Activated naive CD4-positive, alpha-beta T cell (primary cell): ENCODE results near the gene TXLNB.

Source experiments
- DNase-seq, 4 experiments: peaks; one replicate each; lab custom pipeline; 2025; lab: John Stamatoyannopoulos, UW

The TXLNB gene

DNA sequence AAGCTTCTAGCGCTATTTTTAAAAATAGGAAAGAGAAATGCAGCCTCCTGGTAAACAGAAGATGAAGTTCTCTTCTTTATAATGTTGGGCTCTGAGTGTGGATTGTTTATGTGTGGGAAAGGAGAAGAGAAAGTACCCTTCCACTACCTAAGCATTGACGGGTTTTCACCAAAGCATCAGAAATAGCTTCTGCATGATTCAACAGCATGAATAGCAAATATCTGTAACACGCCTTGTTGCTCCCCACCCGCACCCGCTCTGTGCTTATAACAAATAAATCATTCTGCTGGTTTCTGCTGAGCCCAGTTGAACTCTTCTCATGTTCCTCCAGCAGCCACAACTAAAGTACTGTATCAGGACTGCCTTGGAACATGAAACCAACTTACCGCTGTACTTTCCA, 20.7 kb downstream of the TXLNB start:
- DNase-seq, result no peak

DNA sequence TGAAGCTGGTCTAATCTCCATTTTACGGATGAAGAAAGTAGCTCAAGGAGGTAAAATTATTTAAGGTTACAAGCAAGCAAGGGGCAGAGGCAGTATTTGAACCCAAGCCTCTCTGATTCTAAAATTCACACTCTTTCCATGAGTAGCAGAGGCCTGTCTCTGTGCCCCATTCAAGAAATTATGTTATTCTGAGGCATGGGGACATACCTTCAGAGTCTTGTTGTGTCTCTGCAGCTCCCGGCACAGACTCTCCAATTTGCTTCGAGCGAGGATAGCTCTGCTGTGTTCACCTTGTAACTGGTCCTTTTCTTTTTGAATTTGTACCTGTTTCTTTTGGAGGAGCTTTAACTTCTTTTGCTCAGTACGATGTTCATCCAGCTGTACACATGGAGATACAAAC, 21.5 kb downstream of the TXLNB start:
- DNase-seq, result no peak

DNA sequence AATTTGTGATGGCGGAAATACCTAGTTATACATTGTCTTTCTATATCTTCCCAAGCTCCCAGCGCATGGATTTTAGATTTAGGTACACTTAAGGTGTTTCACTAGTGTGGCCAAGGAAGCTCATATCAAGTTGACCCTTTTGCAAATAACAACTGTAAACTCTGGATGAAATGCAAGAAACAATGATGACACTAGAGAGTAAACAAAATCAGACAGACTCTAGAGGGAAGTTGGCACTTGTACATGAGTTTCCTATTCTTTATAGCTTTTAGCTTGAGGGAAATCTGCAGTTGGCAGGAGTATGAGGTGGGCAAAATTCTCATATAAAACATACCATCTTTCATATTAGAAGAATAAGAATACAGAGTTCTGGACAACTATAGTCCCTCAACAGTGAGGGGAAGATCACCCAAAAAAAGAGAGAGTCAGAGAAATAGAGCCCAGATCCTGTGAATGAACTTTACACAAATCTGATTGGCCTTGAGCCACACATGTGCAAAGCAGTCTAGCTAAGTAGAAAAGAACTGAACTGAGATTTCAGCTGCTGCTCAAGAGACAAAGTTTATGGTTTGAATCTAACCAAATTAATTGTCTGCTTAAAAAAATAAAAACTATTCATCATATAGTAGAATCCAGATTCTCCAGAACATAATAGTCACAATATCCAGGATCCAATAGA, 26.1 kb downstream of the TXLNB start:
- no peak for DNase-seq

DNA sequence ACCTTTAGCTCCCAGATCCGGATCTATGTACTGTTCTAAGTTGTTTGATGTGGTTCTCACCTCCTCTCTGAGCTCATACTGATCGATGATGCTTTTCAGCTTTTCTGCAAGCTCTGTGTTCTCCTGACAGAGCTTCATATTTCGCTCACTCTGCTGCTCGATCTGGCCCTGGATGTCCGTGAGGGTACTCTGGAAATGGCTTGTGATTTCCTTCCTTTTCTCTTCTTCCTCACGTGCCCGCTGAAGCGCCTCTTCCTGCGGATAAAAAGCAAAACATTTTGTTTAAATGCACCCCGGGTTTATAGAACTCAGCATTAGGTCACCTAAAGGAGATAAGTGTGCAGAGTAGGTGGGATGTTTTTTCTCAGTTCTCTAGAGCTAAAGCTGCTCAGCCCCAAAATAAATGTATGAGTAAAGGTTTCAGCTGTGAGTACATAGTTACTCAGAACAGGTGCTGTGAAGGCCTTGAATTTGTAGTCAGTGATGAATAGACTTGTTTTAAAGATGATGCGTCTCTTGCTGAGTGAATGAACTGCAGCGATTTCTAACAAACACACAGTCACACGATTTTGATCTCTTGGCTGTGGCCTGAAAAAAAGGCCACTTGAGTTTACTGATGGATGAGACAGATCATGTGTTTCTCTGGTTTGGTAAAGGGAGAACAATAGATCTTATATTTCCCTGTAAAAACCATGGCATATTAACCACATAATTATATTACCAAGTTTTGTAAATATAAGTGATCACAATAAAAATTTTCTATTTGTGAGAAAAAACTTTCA, 29.1 kb downstream of the TXLNB start:
- peak in 1 of 4 experiments; percentile 2 for DNase-seq

DNA sequence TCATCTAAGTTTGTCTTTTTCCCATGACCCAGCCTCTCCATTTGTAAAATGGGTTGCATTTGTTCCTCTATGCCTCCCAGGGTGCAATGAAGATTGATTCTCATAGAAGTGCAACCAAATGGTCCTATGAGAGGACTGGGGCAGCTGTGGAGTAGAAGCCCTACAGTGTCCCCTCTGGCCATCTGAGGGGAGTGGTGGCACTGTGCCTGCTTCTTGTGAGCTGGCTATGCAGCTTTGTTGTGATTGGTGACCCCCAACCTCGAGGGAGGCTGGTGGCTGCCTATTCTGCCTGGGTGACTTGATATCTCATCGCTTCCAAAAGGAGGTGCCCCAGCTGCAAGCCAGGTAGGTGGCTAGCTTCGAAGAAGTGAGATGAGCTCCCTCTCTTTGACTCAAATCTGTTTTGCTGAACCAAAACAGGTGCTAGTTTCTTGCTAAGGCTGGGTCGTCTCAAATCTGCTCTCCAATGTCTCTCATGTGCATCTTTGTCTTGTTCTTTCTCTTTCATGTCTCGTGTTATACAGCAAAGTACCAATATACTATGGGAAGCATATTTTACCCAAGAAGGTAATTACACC, 33.9 kb downstream of the TXLNB start:
- DNase-seq, result no peak

DNA sequence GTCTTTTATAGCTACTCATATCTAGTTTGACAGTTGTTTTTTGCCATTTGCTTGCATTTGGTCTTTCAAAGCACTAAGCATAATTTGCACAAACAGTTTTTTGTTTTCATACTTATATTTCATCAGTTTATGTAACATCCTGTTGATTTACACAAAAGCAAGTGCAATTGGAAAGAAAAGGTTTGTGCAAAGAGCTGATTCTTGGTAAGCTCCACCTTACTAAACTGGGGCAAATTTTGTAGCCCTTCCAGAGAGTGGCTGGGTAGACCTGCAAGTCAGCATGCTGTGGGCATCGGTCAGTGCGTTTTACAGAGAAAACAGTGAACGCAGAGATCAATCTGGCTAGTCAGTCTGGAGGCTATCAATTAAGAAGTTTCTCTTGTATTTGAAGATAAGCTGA, 34.5 kb downstream of the TXLNB start:
- no peak for DNase-seq

DNA sequence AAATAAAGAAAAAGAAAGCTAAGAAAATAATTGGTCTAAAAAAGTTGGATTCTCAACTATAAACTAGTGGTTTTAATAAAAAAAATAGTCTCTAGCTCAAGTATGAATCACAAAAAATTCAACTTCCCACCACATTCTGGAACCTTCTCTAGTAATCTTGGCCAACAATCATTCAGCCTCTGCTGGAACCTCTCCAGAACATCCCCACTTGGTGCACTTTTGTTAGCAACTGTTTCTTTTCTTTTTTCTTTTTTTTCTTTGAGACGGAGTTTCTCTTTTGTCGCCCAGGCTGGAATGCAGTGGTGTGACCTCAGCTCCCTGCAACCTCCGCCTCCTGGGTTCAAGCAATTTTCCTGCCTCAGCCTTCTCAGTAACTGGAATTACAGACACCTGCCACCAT, 35.7 kb downstream of the TXLNB start:
- no peak for DNase-seq

DNA sequence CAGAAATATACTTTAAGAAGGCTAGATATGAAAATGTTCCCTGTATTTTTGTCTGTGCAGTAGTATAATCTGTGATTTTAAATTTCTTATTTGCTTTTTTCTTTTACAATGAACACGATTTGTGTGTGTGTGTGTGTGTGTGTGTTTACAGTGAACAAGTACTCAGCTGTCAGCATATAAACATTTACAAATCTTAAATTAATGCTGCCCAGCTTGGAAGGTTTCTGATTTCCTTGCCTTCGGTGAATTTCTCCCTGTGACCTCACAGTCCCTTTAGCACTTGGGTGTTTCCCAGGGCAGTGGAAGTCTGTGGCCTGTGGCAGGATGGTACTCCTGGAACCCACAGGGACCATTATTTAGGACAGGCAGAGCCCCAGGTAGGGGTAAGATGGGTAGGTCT, 37.6 kb downstream of the TXLNB start:
- no peak for DNase-seq

DNA sequence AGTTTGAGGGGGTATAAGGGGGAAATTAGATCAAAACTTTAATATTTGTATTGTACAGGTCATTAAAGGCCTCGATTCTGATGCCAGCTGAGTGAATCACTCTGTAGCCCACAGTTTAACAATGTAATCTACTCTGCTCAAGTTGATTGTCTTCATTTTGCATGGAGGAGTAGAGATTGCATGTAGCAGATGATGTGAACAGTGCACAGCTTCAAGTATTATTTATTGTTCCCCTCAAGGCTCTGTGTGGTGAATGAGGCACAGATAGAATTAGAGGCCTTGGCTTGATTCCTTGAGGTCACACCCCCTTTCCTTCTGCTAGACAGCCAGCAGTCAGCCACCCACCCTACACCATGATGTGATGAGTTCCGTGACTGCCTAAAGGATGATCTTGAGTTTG, 38.1 kb downstream of the TXLNB start:
- no peak for DNase-seq

DNA sequence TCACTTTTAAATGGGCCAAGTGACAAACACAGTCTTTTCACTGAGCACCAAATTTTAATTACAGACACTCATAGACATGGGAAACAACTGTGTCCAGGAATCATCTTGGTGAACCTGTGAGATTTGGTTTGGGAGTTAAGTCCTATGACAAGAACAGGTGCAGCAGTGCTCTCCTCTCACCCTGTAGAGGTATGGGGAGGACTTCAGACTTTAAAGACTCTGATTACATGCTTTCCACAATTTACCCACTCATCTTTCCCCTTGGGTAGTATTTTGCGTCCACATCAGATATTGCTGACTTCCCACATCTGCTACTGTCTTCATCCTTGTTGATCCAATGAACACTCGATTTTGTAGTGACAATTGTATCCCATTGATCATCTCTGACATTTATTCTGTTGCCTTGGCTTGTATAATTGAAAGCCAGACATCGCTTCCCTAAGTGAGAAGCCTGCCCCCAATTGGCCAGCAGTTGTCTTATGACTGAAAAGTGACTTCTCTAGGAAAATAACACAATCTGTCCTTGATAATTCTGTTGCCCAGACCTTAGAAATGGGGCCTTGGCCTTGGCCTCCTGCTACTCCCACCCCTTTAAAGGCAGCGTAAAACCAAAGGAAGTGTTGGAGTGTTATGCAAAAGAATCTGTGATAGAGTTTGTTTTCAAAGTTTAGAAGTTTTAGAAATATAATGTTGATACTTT, 40.0 kb downstream of the TXLNB start:
- DNase-seq, result no peak

DNA sequence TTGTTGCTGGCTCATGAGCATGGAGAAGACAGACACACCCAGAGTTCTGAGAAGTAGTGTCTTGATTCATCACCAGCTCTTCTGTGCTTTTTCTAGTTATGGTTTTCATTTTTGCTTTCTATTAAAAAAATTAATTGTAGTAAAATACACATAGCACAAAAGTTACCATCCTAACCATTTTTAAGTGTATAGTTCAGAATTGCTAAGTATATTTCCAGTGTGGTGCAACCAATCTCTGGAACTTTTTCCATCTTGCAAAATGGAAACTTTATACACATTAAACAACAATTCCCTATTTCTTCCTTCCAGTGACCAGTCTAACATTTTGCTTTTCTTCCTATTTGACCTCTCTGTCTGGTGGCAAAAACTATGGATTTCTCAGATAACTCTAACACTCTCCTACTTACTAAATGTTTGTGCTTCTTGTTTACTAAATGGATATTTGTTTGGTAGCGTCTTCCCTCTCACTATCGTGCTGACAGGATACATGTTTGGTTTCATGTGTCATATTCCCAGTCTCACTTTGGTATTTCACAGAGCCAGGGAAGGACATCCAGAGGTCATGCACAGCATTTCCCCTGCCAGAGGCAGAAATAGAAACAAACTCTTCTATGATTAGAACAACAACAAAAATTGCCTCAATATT, 40.6 kb downstream of the TXLNB start:
- DNase-seq, result no peak

DNA sequence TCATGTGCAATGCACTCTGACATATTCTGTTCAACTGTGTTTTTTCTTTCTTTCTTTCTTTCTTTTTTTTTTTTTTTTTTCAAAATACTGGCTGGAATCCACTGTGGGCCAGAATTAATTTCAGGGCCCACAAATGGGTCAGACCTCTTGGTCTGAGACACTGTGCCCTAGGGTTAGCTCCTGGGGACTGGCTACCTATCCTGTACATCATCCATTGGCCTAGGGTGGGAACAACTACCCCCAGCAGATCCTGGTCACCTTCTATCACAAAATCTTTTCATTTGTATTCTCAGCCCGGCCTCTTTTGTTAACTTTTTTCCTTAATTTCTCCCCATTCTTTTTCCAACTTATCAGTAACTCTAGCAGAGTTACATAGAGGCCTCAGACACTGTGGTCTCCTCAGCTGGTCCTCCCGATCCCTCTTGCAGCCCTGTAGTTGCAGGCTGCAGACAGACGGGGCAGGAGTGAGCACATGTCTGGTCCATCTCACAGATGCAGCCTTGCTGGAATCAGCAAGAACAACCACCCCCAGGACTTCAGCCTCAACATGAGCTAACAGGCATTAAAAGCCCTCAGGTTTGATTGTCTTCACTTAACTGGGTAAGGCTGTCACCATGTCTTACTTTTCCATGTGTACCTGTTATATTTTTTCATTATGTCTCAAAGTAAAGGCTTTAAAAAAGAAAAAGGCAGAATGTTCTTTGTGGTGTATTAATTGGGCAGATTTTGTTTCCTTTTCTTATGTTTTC, 41.3 kb downstream of the TXLNB start:
- DNase-seq, result peak in 1 of 4 experiments; percentile 7

DNA sequence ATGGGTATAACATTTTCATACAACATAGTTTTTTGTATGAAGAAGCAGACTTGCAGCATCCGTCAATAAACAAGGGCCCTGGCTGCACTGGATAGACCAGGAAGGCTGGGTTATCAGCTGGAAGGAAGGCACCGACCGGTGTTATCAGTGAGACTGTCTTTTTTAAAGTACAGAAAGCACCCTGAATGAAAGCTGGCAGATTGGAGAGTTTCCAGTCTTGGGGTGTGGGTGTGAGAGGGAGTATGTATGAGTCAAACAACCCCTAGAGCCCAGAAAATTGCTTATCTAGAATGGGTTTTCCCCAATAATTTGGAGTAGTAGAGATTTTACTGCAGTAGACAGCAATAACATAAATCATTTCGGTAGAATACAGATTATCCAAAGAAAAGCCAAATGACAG, 42.4 kb downstream of the TXLNB start:
- DNase-seq, result no peak

DNA sequence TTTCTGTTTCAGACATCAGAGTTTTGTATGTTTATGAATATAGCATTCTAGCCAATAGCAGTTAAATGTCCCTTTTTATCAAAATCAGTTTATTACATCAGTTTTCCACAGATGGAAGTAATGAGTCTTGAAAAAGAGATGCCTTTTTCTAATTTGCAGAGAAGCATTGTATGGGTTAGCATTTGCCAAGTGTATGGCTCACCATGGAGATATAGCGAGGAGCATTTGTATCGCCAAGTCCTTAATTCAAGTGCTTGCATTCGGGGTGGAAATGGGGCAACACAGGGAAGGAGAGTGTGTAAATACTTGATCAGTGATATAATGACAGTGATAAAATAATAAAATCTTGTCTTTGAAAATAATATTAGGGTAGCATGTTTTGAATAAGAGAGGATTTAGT, 42.9 kb downstream of the TXLNB start:
- no peak for DNase-seq

DNA sequence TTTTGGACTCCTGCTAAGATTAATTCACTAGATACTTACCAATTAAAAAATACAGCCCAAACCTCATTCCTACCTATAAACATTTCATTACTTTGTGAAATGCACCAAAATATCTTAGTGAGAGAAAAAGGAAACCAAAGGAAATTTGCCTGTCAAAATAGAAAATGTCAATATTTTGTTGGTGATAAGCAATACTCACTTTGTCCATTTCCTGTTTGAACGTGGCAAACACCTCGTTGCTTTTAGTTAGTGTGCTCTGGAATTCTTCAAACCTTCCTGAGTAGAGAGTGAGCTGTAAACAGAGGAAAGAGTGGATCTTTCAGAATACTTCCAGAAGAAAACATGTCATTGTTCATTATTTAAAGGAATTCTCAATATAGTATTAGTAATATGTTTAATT, 44.2 kb downstream of the TXLNB start:
- no peak for DNase-seq

DNA sequence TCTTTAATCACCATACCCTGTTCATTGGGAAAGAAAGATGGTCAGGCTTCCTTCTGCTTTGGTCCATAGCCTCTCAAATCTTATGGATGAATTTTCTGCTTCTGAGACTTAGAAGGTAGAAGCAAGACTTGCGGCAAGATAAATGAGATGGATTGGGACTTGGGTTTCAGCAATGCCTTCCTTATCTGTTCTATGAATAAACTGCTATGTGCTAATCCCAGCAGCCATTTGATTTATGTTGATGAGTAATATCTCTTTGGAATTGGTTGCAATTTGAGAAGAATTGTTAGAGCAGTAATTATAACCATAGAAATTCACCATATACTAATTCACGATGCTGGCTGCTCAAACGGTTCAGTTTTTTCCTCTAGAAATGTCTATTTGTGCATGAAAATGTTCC, 48.3 kb downstream of the TXLNB start:
- DNase-seq, result no peak

DNA sequence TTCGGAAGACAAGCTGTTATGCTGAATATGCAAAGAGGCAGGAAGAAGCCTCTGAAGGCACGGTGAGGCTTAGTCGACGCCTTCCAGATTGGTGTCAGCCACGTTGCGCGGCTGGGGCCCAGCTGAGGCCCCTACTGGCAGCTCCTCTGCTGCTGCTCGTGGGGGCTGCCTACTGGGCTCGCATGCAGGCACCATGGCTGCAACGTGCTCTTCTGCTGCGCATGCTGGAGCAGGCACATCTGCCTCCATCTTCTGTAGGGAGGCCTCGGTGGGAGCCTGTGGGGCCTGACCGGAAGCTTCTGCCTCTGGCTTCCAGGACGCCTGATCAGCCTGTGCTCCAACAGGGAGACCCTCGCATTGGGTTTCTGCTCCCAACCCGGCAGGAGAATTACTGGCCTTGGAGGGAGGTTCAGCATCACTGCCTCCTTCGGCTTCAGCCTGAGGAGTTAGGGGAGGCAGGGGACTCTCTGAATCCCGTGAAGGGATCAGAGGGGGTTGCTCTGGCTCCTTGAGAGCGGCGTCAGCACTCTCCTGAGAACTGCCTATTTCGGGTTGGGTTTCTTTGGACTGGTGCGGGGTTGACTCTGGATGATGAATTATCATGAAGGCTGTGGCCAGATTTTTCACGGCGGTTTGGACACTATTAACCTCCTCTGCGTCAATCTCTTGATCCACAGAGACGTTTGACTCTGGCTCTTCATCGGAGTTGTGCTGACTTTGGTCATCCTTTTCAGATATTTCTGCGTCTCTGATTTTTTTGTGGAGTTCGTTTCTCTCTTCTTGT, 49.1 kb downstream of the TXLNB start:
- no peak for DNase-seq

DNA sequence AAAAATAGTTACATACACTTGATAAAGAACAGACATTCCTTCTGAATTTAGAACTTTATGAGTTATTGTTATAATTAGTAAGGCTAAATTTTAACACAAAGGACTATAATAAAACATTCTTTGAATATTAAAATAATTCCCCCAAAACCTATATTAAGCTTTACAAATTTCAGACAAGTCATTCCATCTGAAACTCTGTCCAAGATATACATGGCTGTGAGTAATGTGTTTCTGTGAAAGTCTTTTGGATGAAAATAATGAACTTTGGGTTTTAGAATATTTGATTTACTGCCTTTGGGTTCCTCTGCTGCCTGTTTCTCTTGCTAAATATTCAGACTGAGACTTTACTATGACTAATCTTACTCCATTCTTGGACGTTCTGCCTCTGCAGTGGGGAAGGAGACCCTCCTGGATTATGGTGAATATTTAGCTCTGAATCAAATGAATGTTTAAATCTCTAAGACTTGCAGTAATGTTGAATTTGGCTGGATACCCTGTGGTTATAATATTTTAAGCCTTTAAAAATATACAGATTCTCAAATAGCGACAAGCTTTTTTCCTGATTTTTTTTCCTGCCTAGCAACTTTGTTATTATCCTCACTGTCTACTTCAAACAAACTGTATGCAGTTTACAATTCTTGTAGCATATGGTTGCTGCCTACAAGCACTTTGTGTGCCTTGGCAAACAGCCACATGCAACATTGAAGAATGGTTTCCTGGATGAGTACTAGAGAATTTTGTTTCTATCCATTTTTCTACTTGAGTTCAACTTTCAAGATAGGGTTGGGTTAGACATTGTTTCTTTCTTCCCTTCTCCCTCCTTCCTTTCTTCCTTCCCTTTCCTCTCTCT, 51.4 kb downstream of the TXLNB start:
- no peak for DNase-seq

DNA sequence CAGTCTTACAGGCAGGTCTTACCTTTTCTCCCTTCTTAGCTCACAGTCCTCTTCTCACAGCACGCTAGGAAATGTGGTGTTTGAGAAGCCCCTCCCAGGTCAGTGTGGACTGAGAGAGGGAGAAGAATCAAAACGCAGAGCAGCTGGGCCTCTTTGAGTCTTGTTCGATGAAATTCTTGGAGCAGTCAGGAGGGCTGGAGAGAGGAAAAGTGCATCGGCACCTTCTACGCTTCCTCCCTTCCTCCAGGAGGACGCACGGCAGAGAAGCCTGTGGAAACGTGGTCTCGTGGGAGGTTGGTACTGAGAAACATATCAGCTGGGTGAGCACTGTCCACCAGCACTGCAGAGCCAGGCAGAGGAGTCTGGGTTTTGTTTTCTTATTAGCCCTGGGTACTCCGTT, 52.7 kb downstream of the TXLNB start:
- DNase-seq, result no peak

DNA sequence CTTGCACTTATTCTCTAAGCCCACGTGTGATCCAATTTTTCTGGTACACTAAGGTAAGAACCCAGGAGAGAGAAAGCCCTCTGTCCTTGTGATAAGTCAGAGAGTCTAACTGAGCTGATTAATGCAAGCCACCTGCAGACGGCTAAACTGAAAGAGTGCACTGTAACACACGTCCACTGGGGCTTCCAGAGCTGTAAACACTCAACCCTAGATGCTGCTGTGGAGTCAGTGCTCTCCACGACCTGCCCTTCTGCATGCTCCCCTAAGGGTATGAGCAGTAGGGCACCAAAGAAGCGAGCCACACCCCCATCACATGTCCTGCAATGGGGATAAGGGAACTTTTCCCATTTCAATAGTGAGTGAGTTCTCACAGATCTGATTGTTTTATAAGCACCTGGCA, 55.7 kb downstream of the TXLNB start:
- DNase-seq, result no peak
